Adrenal gland (tissue), 5 donors: Measurements from ENCODE around the gene GALNT10.

ENCODE experiments used
- CTCF ChIP-seq, 6 experiments: fragments of 450-650 bp in 4 of 6; fragments of 200-600 bp in 2 of 6; sonication (generic) in 1 of 6; IDR thresholded peaks; 1 replicate in 5 of 6; 2 replicates in 1 of 6; pipeline versions ENCODE4 v1.5.1 to v1.8.0; 2016 to 2021; ENCODE audit warnings: antibody characterized with exemption in 6 of 6, mild to moderate bottlenecking in 2 of 6, moderate library complexity in 1 of 6
- POLR2A ChIP-seq, 2 donors: fragments of 450-650 bp; IDR thresholded peaks; one replicate each; pipeline ENCODE4 v1.6.1; 2017; ENCODE audit warnings: antibody characterized with exemption in 2 of 2, mild to moderate bottlenecking in 2 of 2, moderate library complexity in 1 of 2
- donor health status: DM: no; HTN: no; CAD: no.

DNA sequence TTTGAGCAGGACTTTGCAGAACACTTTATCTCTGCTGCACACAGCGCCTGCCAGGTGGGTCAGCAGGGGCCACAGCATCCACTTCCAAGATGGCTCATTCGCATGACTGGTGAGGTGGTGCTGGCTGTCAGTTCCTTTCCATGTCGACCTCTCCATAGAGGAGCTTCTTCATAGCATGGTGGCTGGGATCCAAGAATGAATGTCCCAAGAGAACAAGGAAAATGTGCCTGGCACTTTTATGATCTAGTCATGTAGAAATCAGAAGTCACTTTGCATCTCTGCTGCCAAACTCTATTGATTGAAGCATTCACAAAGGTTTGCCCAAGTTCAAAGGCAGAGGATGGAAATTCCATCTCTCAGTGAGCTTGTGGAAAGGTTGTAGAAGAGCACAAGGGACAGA is 85.0 kb downstream of the GALNT10 start:
- no peak for TF ChIP-seq CTCF (IDR thresholded peaks at IDR 0.05)
- TF ChIP-seq POLR2A (IDR thresholded peaks at IDR 0.05): no peak
